Measurements from ENCODE around the gene EIF5B. TPM values are rescaled to one million over a fixed set of nuclear protein-coding genes. Genes with fewer than 3 reads are reported as not detected.
"Not testable (repeated sequence)": the region's sequence is repeated elsewhere in the genome, so short reads cannot be mapped to it uniquely, and the experiment has no call there.

Gene EIF5B, protein sequence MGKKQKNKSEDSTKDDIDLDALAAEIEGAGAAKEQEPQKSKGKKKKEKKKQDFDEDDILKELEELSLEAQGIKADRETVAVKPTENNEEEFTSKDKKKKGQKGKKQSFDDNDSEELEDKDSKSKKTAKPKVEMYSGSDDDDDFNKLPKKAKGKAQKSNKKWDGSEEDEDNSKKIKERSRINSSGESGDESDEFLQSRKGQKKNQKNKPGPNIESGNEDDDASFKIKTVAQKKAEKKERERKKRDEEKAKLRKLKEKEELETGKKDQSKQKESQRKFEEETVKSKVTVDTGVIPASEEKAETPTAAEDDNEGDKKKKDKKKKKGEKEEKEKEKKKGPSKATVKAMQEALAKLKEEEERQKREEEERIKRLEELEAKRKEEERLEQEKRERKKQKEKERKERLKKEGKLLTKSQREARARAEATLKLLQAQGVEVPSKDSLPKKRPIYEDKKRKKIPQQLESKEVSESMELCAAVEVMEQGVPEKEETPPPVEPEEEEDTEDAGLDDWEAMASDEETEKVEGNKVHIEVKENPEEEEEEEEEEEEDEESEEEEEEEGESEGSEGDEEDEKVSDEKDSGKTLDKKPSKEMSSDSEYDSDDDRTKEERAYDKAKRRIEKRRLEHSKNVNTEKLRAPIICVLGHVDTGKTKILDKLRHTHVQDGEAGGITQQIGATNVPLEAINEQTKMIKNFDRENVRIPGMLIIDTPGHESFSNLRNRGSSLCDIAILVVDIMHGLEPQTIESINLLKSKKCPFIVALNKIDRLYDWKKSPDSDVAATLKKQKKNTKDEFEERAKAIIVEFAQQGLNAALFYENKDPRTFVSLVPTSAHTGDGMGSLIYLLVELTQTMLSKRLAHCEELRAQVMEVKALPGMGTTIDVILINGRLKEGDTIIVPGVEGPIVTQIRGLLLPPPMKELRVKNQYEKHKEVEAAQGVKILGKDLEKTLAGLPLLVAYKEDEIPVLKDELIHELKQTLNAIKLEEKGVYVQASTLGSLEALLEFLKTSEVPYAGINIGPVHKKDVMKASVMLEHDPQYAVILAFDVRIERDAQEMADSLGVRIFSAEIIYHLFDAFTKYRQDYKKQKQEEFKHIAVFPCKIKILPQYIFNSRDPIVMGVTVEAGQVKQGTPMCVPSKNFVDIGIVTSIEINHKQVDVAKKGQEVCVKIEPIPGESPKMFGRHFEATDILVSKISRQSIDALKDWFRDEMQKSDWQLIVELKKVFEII
- 10 to 100 TPM; 28.8 to 47.4 (median 42.3) TPM for total RNA-seq

- H3K27me3 ChIP-seq, result no peaks in the 10 kb centered on the region
- 0% methylated on average over 66 to 85 of the region's 87 CpGs for WGBS, 2 donors
- peak within 1 kb of the TSS; percentile 88 to 95 (median 91) for H3K27ac ChIP-seq
- TF ChIP-seq EP300 (IDR thresholded peaks at IDR 0.05) (peak; percentile 52 to 87), CTCF (IDR thresholded peaks at IDR 0.05) (peak; percentile 47 to 83 (median 75)), POLR2A (IDR thresholded peaks at IDR 0.05) (peak; percentile 15 to 32)
- peak; percentile 84 to 87 for DNase-seq (ENCODE audit: low spot score in 2 of 2)
- H3K9me3 ChIP-seq, result no peaks in the 10 kb centered on the region
- H3K4me3 ChIP-seq, result peak within 1 kb of the TSS; percentile 61 to 96 (median 79)
- H3K4me1 ChIP-seq, result peaks cover 5 to 63% (median 25%) of the 10 kb centered on the region in 4 donors
- peaks cover 0 to 7% (median 0%) of the 10 kb centered on the region in 3 donors for H3K36me3 ChIP-seq
Observed at GRCh38 chr2:99337113-99338028, at the start of gene EIF5B. TSS of gene EIF5B (plus strand) at chr2:99337389. CDS start at chr2:99337555, 166 bp downstream.

- no peak for TF ChIP-seq EP300 (IDR thresholded peaks at IDR 0.05)
- TF ChIP-seq POLR2A (IDR thresholded peaks at IDR 0.05), result no peak
- no peak for TF ChIP-seq CTCF (IDR thresholded peaks at IDR 0.05)
- Histone ChIP-seq H3K27ac (no peak overlapping the region), H3K4me1 (no peaks in the 10 kb centered on the region), H3K4me3 (no peak overlapping the region), H3K9me3 (no peaks in the 10 kb centered on the region), H3K36me3 (peaks cover 0 to 43% (median 0%) of the 10 kb centered on the region in 3 donors), H3K27me3 (no peaks in the 10 kb centered on the region)
- DNase-seq (ENCODE audit: low spot score in 2 of 2), result no peak
- 80 to 94% methylated on average over 2 of the region's 2 CpGs for WGBS, 2 donors
Observed at GRCh38 chr2:99297994-99298393, 39.2 kb upstream of the EIF5B start.

DNA sequence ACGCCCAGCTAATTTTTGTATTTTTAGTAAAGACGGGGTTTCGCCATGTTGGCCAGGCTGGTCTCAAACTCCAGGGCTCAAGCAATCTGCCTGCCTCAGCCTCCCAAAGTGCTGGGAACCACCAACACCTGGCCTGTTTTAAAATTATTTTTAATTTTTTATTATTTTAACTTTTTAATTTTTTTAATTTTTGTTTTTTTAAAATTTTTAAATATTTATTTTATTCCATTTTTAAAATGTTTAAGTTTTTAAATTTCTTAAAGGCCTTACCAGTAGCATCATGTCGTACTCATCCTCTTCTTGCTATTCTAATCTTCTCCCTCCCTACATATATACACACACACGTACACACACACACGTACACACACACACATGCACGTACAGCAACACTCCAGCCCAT is 37.6 kb upstream of the EIF5B start:
- TF ChIP-seq CTCF (IDR thresholded peaks at IDR 0.05), result no peak
- no peak for TF ChIP-seq EP300 (IDR thresholded peaks at IDR 0.05)
- no peak for TF ChIP-seq POLR2A (IDR thresholded peaks at IDR 0.05)
- WGBS, 2 donors, result 93 to 96% methylated on average over 7 of the region's 7 CpGs
- no peak overlapping the region for H3K27ac ChIP-seq
- peaks cover 0 to 50% (median 4%) of the 10 kb centered on the region in 3 donors for H3K36me3 ChIP-seq
- no peaks in the 10 kb centered on the region for H3K4me1 ChIP-seq
- no peak for DNase-seq (ENCODE audit: low spot score in 2 of 2)
- H3K9me3 ChIP-seq, result no peaks in the 10 kb centered on the region
- H3K27me3 ChIP-seq, result no peaks in the 10 kb centered on the region
- no peak overlapping the region for H3K4me3 ChIP-seq

- not testable (repeated sequence) for DNase-seq (ENCODE audit: low spot score in 2 of 2); H3K4me1 ChIP-seq; H3K27ac ChIP-seq; H3K9me3 ChIP-seq; H3K27me3 ChIP-seq; H3K4me3 ChIP-seq
- WGBS, 2 donors, result 77 to 98% methylated on average over 2 of the region's 2 CpGs
- peaks cover 0 to 65% (median 7%) of the 10 kb centered on the region in 3 donors for H3K36me3 ChIP-seq
Observed at GRCh38 chr2:99301097-99301496, 36.1 kb upstream of the EIF5B start, which contains the start of gene LYG1. TSS of gene LYG1 (minus strand) at chr2:99301197. CDS start at chr2:99295670, 5,527 bp downstream.

All from tibial nerve (tissue), 4 donors.